Limb (tissue), 2 donors: ENCODE data around the gene SDF2L1.
A peak's percentile ranks its signal among the peaks of the same experiment; 100 is the strongest.
"Not testable (repeated sequence)": the region's sequence is repeated elsewhere in the genome, so short reads cannot be mapped to it uniquely, and the experiment has no call there.

Source experiments
- DNase-seq, 2 donors: peaks; one replicate each; pipeline ENCODE4 v3.0.0-alpha.2; 2016; ENCODE audit errors: extremely low spot score in 2 of 2

Gene SDF2L1

DNA sequence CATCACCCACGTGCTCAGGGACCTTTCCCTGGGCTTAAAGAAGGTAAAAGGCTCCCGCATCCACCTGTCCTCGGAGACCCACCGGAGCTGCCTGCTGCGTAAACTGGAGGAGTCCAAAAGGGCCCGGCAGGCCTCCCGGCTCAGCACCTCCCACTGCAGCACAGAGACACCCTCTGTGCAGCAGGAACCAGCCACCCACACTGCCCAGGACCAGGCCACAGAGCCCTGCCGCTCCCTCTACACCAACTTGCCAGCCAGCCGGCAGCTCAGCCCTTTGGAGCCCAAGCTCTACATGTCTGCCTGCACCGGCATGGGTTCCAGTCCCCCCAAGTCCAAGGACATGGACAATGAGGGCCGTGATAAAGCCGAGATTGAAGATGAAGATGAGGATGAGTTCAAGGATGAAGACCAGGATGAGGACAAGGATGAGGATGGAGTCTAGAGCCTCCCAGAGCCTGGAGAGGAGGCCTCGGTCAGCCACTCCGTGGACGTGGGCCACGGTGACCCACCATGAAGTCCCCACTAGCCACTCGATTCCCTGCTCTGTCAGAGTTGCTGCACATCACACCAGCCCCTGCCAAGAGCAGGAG, 5.4 kb upstream of the SDF2L1 start:
- DNase-seq: no peak

DNA sequence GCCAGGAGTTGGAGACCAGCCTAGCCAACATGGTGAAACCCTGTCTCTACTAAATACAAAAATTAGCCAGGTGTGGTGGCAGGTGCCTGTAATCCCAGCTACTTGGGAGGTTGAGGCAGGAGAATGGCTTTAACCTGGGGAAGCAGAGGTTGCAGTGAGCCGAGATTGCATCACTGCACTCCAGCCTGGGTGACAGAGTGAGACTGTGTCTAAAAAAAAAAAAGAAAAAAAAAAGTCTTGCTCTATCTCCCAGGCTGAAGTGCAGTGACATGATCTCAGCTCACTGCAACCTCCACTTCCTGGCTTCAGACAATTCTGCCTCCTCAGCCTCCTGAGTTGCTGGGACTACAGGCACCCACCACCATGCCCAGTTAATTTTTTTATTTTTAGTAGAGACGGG, 4.7 kb upstream of the SDF2L1 start:
- DNase-seq: not testable (repeated sequence)

DNA sequence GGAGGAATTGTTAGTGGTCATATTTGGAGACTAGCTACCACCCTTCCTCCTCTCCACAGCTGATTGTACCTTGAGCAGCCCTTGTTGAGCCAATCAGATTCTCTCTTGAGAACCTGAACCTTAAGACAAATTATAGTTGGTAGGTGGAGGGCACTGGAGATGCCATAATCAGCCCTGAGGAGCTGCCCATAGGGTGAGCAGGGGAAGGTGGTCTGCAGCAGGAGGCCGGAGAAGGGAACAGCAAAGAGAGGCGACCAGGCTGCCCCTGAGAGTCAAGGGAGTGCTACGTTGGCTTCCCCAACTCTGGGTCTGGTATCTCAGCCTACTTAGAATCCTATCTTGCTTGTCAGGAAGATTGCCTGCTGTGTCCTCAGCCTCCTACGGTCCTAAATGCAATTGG, 2.7 kb upstream of the SDF2L1 start:
- no peak for DNase-seq

DNA sequence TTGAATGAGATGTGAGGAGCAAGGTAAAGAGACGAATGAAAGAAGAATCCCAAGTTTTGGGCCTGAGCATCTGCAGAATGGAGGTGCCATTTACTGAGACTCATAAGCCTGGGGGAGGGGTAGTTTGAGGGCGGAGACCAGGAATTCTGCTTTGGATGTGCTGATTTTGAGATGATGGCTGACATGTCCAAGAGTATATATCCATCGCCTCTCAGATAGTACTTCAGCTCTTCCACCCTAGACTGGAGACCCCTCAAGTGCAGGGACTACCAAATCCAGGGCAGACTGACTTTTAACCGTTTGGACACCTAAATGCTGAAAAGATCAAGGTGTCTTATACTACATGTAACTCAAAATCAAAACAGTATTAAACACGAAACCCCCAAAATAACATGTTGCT, 1.3 kb upstream of the SDF2L1 start:
- DNase-seq: no peak

DNA sequence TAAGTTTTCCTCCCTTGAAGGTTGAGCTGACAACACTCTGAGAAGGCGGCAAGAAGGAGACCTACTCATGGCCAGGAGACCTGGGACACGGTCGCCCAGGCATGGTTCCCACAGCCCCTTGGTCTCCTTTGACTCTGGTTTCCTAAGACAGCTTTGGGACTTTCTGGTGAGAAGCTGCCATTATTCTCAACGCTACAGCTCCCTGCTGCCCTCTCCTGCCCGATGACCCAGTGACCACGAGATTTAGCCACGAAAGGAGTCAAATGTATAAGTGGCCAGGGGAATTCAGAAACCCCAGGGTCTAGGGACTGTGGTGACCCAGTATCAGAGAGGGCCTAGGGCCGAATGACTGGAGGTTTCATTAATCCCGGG, 699 bp upstream of the SDF2L1 start:
- DNase-seq: no peak

DNA sequence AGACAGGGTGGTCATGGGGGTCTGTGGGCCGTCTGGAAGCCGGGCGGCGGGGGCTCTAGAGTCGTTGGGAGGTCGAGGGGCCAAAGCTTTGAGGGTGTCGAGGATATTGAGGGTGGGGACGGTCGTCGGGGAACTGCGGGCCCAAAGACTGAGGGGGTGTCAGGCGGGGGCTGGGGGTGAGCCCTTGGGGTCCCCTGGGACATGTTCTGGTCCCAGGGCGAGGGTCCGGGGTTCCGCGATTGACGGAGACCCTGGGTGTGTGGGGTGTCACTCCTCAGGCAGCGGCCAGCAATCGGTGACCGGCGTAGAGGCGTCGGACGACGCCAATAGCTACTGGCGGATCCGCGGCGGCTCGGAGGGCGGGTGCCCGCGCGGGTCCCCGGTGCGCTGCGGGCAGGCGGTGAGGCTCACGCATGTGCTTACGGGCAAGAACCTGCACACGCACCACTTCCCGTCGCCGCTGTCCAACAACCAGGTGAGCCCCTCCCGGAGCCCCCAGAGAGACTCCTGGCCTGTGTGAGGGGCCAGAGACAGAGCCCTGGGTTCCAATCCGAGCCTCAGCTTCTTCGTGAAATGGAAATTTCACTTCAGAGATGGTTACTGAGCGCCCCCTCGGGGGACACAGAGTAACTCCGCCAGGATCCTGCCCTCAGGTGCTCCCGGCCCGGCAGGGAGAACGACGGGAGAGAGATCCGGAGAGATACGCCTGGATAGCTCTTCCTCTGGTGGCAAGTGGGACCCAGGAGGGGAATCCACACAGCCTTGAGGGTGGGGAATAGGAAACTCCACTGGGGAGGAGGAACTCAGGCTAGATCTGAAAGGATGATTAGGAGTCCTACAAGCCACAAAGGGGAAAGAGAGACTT, 714 bp downstream of the SDF2L1 start:
- DNase-seq: peak in 1 of 2 donors; percentile 68

DNA sequence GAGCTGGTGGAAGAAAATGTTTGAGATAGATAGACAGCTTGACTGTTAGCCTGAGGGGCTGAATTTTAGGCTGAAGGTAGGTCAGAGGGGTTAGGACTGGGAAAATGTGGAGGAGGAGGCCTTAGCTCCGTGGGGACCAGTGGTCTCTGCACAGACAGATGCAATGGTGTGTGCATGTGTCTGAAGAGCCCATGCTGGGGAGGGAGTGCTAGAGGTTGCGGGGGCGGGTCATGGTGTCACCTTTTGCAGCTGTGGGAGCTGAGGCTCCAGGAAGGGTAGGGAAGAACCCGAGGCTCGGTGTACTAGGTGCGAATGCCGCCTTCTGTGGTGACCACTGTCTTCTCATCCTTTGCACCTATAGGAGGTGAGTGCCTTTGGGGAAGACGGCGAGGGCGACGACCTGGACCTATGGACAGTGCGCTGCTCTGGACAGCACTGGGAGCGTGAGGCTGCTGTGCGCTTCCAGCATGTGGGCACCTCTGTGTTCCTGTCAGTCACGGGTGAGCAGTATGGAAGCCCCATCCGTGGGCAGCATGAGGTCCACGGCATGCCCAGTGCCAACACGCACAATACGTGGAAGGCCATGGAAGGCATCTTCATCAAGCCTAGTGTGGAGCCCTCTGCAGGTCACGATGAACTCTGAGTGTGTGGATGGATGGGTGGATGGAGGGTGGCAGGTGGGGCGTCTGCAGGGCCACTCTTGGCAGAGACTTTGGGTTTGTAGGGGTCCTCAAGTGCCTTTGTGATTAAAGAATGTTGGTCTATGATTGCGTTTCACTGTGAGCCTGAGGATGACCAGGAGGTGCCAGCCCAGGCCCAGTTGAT, 1.6 kb downstream of the SDF2L1 start:
- no peak for DNase-seq

DNA sequence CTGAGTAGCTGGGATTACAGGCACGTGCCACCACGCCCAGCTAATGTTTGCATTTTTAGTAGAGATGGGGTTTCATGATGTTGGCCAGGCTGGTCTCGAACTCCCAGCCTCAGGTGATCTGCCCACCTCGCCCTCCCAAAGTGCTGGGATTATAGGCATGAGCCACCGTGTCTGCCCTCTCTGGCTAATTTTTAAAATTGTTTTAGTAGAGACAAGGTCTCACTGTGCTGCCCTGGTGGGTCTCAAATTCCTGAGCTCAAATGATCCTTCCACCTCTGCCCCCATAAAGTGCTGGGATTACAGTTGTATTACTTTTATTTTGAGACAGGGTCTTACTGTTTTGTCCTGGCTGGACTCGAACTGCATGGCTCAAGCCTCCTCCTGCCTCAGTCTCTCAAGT, 3.4 kb downstream of the SDF2L1 start:
- DNase-seq: not testable (repeated sequence)

DNA sequence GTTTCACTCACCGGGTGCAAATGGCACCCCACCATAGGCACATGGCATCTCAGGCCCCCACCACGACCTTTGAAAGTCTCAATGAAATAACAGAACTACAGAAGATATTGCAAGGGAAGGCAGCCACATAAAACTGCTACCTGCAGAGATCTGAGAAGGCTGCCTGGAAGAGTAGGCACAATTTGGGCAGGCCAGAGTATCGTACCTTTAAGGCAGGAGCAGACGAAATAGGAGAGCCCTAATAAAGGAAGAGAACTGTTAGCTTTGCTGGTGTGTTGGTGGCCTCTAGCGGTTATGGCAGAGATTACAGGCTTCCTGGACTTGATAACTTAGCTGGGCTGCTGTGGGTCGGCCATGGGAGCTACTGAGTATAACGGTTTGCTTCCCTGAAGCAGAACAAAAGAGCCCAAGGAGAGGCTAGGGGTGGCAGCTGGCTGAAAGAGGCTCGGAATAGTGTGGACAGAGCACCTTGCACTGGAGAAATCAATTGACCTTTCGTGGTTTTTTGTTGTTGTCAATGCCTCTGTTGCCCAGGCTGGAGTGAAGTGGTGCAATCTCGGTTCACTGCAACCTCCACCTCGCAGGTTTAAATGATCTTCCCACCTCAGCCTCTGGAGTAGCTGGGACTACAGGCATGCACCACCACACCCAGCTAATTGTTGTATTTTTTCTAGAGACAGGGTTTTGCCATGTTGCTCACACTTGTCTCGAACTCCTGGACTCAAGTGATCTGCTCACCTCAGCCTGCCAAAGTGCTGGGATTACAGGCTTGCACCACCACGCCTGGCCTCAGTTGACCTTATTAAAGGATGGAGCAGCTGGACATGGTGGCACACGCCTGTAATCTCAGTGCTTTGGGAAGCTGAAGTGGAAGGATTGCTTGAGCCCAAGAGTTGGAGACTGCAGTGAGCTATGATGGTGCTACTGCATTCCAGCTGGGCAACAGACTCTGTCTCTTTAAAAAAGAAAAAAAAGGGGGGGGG, 4.8 kb downstream of the SDF2L1 start:
- DNase-seq: peak; percentile 86 to 90

DNA sequence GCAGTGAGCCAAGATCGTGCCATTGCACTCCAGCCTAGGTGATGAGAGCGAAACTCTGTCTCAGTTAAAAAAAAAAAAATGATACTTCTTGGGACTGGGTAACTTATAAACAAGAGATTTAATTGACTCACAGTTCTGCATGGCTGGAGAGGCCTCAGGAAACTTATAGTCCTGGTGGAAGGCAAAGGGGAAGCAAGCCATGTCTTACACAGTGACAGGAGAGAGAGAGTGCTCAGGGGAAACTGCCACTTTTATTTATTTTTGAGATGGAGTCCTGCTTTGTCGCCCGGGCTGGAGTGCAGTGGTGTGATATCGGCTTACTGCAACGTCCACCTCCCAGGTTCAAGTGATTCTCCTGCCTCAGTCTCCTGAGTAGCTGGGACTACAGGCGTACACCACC, 8.2 kb downstream of the SDF2L1 start:
- no peak for DNase-seq

DNA sequence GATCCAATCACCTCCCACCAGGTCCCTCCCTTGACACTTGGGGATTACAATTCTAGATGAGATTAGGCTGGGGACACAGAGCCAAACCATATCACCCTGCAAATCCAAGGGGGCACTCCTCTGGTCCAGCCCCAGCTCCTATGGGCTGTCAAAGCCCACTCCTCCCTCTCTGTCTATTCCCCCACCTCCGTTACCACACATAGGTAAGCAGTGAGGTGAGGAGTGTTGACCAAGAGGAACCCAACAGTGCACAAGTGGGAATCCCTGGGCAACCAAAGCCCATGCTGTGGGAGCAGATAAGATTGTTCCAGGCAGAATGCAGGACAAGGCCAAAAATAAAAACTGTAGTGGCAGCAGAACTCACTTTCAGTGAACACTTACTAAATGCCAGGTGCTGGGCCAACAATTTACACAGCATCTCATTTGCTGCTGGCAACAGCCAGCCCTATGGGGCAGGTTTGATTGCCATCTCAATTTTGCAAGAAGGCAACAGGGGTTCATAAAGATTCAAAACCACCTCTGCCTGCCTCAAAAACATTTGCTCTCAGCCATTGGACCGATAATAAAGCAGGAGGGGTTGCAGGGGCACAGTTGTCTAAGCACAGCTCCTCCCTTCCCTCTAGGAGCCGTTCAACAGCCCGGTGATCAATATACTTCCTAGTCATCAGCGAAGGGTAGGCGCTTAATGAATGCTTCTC, 8.9 kb downstream of the SDF2L1 start:
- DNase-seq: no peak

DNA sequence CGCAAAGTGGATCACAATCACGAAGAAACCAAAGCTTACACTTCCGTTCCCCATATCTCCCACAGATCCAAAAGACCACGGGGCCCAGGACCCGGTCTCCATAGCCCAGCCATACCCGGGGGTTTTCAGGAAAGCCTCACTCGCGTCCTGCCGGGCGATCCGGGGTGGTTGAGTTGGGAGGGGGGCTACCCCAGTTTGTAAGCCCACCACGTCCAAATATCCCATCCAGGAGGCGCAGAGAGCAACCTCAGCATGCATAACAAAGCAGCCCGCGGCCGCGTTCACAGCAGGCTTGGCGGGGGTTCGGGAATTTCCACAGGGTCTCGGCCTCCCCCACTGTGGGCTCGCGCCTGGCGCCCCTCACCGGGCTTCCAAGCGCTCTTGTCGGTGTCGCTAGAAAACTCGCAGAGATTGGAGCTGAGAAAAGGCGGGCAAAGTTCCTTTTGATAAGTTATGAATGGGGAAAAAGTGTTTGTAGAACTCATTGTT, 9.5 kb downstream of the SDF2L1 start:
- DNase-seq: no peak

DNA sequence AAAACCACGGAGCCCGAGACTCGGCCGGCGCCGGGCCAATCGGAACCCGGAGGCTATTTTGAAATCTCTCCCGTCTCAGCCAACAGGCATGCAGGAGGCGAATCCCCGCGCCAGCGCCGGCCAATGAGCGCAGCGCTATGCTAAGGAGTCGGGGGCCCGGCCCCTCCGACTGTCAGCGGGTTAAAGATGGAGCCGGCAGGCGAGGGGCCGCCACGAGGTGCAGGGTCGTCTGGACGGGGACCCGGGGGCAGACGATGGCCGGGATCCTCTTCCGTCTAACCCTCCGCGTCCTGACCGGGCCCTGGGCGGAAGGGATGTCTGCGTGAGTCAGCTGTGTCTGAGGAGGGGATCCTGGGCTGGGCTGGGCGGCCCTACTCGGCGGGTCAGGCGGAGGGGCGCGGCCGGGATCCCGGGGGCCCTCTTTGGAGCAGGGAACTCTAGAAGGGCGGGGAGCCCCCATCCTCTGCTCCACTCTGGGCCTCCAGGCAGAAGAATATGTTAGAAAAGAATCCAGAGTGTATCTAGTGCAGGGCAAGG, 10.0 kb downstream of the SDF2L1 start:
- DNase-seq: peak; percentile 92 to 93

DNA sequence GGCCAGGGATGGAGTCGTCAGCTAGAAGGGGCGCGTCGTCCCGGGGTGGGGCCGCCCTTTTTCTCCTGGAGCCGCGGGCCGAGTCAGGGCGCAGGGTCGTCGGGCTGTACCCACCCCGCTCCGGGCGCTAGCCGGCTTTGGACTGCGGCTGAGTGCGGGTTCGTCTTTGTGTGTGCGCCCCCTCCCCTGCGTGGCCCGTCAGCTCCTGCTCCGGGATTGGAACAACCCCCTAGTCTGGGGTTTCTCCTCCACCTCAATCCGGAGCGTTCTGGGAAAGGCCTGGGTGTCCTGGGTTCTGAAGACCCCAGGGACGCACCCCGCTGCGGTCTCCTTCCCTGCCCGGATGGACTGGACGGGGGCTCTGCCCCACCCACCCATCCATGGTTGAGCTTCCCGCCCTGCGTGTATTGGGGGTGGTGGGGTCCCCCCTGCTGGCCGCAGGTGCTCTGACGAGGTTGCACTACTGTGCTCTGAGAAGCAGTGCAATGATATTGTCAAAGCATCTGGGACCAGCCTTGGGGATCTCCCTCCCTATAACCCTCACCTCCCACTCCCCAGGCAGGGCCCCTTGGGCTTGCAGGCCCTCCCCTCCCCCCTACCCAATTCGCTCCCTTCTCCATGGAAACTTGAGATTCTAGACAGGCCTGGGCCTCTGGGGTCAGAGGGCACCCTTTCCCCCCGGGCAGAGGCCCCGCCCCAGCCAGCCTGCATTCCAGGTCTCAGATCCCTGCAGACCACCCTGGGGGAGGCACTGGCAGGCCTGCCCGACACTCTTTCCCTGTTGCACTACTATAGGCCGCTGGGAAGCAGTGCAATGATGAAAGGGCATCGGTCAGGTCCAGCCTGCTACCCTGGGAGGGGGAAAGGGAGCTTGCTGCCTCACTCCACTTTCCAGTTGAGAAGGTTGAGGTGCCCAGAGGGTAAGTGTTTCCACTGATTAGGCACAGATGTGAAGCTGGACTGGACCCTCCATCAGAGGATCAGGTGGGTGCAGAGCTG, 10.7 kb downstream of the SDF2L1 start:
- DNase-seq: no peak

DNA sequence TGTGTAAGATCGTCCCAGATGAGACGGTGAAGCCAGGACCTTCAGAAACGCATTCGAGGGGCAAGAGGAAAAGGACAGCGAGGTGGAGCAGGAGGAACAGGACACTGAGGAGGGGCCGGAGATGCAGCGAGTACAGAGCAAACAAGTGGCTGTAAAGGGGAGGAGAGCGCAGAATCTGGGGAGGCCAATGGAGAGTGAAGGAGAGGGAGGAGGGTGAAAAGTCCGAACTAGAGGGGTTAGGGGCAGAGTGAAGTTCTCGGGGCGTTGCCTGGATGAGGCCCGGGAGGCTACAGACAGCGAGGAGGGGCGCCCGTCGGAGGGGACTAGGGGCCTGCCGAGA, 14.9 kb downstream of the SDF2L1 start:
- no peak for DNase-seq

DNA sequence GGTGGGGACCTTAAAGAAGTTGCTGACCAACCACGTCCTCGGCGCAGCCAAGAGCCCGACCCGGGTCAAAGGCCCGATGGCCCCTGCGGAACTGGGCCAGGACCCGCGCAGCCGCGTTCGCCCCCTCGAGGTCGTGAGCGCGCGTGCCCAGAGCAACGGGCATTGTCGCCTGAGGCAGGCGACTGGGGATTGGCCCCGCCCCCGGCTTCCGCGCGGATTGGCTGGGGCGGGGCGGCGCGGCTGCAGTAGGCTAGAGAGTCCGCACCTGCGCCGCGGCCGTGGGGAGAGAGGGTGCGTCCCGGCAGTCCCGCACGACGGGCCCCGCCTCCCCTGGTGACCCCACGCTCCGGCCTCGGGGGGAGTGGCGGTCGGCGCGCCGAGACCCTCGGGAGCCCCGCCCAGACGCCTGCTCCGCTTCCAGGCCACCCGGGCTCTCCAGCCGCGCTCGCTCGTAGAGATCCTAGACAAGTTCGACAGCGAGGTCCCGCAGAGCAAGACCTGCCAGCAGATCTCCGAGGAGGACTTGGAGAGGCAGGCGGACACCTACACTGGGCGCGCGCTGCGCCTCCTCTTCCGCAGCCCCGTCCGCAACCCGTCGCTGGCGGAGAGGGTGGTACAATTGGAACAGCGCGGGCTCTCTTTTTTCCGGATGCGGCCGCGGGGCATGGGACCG, 15.4 kb downstream of the SDF2L1 start:
- DNase-seq: peak; percentile 50 to 81

DNA sequence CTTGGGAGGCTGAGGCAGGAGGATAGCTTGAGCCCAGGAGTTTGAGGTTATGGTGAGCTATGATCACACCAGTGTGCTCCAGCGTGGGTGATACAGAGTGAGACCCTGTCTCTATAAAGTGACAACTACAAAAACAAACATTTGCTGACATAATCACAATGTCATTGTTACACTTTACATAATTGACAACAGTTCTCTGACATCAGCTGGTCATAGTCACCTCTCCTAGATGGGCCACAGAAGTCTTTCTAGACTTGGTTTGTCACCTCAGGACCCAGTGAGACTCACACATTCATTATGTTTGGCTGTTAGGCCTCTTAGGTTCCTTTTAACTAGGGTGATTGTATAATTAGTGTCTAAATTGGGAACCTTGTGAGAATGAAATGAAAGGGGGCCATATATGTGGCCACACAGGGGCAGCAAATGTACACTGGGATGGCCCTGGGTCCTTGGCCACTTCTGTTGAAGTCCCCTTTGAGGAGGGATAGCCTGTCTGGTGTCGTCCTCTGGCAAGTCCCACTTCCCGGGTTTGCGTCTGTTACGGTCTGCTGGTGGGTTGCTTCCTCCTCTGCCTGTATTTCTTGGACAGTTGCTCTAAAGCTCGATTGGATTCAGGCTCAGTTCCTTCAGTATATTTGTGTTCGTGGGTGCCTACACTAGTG, 17.9 kb downstream of the SDF2L1 start:
- DNase-seq: no peak

DNA sequence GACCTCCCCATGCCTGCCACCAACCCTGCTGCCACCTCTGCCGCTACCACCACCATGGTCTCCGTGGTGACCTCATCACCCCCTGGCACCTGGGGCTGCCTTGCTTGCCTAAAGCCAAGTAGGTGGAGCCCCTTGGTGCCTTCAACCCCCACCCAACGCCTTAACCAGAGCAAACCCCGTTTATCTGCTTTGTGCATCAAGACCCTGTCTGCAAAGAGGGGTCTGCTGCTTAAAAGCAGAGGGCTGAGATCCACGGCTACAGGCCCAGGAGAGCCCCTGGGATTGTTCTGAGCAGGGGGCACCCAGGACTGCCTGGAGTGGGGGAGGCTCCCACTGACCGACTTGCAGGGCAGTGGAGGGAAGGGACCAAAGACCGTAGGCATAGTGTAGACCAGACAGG, 18.8 kb downstream of the SDF2L1 start:
- no peak for DNase-seq
